Measurements from ENCODE around the gene SLC6A9. TPM values are rescaled to one million over a fixed set of nuclear protein-coding genes. Genes with fewer than 3 reads are reported as not detected.
A peak's percentile ranks its signal among the peaks of the same experiment; 100 is the strongest.

The SLC6A9 gene
- total and polyA plus RNA-seq, 12 donors = 11.8 to 198 (median 23.5) TPM

- Histone ChIP-seq H3K36me3 (replicated peaks in 1 of 2) (peaks cover 0 to 21% of the 10 kb centered on the region in 2 donors), H3K27me3 (no peaks in the 10 kb centered on the region), H3K27ac (no peak overlapping the region), H3K4me1 (replicated peaks in 1 of 2) (peaks cover 10 to 18% of the 10 kb centered on the region in 2 donors), H3K4me3 (peak overlapping the region in 1 of 4 donors; percentile 74), H3K9me3 (replicated peaks in 1 of 3) (no peaks in the 10 kb centered on the region)
- DNase-seq = no peak
- intact Hi-C loops (cut with DNase I) = no loop called here
- TF ChIP-seq POLR2A (IDR thresholded peaks at IDR 0.05) = no peak
- TF ChIP-seq, protein P1, sequence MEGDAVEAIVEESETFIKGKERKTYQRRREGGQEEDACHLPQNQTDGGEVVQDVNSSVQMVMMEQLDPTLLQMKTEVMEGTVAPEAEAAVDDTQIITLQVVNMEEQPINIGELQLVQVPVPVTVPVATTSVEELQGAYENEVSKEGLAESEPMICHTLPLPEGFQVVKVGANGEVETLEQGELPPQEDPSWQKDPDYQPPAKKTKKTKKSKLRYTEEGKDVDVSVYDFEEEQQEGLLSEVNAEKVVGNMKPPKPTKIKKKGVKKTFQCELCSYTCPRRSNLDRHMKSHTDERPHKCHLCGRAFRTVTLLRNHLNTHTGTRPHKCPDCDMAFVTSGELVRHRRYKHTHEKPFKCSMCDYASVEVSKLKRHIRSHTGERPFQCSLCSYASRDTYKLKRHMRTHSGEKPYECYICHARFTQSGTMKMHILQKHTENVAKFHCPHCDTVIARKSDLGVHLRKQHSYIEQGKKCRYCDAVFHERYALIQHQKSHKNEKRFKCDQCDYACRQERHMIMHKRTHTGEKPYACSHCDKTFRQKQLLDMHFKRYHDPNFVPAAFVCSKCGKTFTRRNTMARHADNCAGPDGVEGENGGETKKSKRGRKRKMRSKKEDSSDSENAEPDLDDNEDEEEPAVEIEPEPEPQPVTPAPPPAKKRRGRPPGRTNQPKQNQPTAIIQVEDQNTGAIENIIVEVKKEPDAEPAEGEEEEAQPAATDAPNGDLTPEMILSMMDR (IDR thresholded peaks at IDR 0.05) = peak in 1 of 6 experiments; percentile 2
- WGBS, 4 donors = 40 to 53% (median 45%) methylated on average over 7 of the region's 7 CpGs
Measured at GRCh38 chr1:43969416-43969745, 61.9 kb downstream of the SLC6A9 start.

GRCh38 chr1:43968348-43968948, 62.8 kb downstream of the SLC6A9 start:
- TF ChIP-seq, protein P1 (IDR thresholded peaks at IDR 0.05) = no peak
- TF ChIP-seq POLR2A (IDR thresholded peaks at IDR 0.05) = no peak
- no peaks in the 10 kb centered on the region for H3K27me3 ChIP-seq
- H3K36me3 ChIP-seq (replicated peaks in 1 of 2) = peaks cover 0 to 21% of the 10 kb centered on the region in 2 donors
- peaks cover 10 to 12% of the 10 kb centered on the region in 2 donors for H3K4me1 ChIP-seq (replicated peaks in 1 of 2)
- H3K4me3 ChIP-seq = no peak overlapping the region
- no peaks in the 10 kb centered on the region for H3K9me3 ChIP-seq (replicated peaks in 1 of 3)
- H3K27ac ChIP-seq = no peak overlapping the region
- DNase-seq = peak in 1 of 7 donors; percentile 39
- WGBS, 4 donors = 80 to 91% (median 88%) methylated on average over 6 of the region's 6 CpGs
- intact Hi-C loops (cut with DNase I) = no loop called here

GRCh38 chr1:43965316-43965715, 65.9 kb downstream of the SLC6A9 start:
- peaks cover 0 to 31% of the 10 kb centered on the region in 2 donors for H3K36me3 ChIP-seq (replicated peaks in 1 of 2)
- peaks cover 2% of the 10 kb centered on the region in 2 donors for H3K4me1 ChIP-seq (replicated peaks in 1 of 2)
- whole genome bisulfite sequencing, 4 donors = 89 to 98% (median 93%) methylated on average over 3 of the region's 3 CpGs
- no peak for TF ChIP-seq POLR2A (IDR thresholded peaks at IDR 0.05)
- TF ChIP-seq, protein P1 (IDR thresholded peaks at IDR 0.05) = no peak
- H3K27ac ChIP-seq = no peak overlapping the region
- H3K4me3 ChIP-seq = no peak overlapping the region
- H3K27me3 ChIP-seq = no peaks in the 10 kb centered on the region
- intact Hi-C loops (cut with DNase I) = no loop called here
- DNase-seq = no peak
- H3K9me3 ChIP-seq (replicated peaks in 1 of 3) = no peaks in the 10 kb centered on the region

DNA sequence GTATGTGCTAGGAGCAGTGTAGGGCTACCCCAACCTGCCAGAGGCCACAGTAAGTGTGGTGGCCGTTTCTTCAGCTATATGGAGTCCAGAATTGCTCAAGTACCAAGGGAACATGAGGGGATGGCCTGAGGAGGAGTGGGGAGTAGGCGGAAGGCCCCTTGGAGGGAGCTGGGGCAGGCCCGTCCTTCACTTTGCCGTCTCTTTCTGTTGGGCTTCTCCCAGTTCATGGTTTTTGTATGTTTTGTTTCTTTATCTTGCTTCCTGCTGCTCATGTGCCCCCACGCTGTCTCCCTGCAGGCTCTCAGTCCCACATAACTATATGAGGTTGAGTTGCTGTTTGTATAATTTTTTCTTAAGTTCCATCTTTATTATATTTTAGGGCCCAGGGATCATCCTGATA, 67.4 kb downstream of the SLC6A9 start:
- intact Hi-C loops (cut with DNase I) = no loop called here
- H3K4me1 ChIP-seq (replicated peaks in 1 of 2) = no peaks in the 10 kb centered on the region
- H3K27me3 ChIP-seq = no peaks in the 10 kb centered on the region
- DNase-seq = no peak
- no peak overlapping the region for H3K4me3 ChIP-seq
- no peaks in the 10 kb centered on the region for H3K9me3 ChIP-seq (replicated peaks in 1 of 3)
- no peak overlapping the region for H3K27ac ChIP-seq
- H3K36me3 ChIP-seq (replicated peaks in 1 of 2) = peaks cover 0 to 44% of the 10 kb centered on the region in 2 donors
- 76 to 88% (median 79%) methylated on average over 4 to 5 of the region's 5 CpGs for WGBS, 4 donors
- TF ChIP-seq, protein P1 (IDR thresholded peaks at IDR 0.05) = no peak
- no peak for TF ChIP-seq POLR2A (IDR thresholded peaks at IDR 0.05)

Measured in adrenal gland (tissue), 12 donors.